Stimulated activated effector memory CD8-positive, alpha-beta T cell treated with anti-CD3 and anti-CD28 coated beads, Interleukin-12 subunit alpha, Interleukin-12 subunit beta, amount 100 ng/mL, for 72 hours (primary cell): ENCODE results near the gene TSPO.
A peak's percentile ranks its signal among the peaks of the same experiment; 100 is the strongest.
"Not testable (repeated sequence)": the region's sequence is repeated elsewhere in the genome, so short reads cannot be mapped to it uniquely, and the experiment has no call there.

Experiments
- ATAC-seq: fragments of 150-1000 bp; cut with Tn5 transposase; 2 replicates; pipeline ENCODE4 v1.10.0; 2021
- DNase-seq, 2 donors: peaks; one replicate each; pipeline ENCODE4 v3.0.0; 2021 to 2022; ENCODE audit warnings: low spot score in 2 of 2
- H3K27ac Mint-ChIP-seq: one replicate; pipeline ENCODE4 v1.8.0; 2022; ENCODE audit warnings: mild to moderate bottlenecking, mixed read lengths
- H3K36me3 Mint-ChIP-seq: one replicate; pipeline ENCODE4 v1.8.0; 2022; ENCODE audit warnings: mild to moderate bottlenecking, mixed read lengths
- H3K4me1 Mint-ChIP-seq: one replicate; pipeline ENCODE4 v1.8.0; 2022; ENCODE audit warnings: mixed read lengths
- H3K4me3 Mint-ChIP-seq: one replicate; pipeline ENCODE4 v1.8.0; 2022; ENCODE audit warnings: mild to moderate bottlenecking, mixed read lengths
- H3K9me3 Mint-ChIP-seq: one replicate; pipeline ENCODE4 v1.8.0; 2022; ENCODE audit warnings: mixed read lengths

TSPO gene

DNA sequence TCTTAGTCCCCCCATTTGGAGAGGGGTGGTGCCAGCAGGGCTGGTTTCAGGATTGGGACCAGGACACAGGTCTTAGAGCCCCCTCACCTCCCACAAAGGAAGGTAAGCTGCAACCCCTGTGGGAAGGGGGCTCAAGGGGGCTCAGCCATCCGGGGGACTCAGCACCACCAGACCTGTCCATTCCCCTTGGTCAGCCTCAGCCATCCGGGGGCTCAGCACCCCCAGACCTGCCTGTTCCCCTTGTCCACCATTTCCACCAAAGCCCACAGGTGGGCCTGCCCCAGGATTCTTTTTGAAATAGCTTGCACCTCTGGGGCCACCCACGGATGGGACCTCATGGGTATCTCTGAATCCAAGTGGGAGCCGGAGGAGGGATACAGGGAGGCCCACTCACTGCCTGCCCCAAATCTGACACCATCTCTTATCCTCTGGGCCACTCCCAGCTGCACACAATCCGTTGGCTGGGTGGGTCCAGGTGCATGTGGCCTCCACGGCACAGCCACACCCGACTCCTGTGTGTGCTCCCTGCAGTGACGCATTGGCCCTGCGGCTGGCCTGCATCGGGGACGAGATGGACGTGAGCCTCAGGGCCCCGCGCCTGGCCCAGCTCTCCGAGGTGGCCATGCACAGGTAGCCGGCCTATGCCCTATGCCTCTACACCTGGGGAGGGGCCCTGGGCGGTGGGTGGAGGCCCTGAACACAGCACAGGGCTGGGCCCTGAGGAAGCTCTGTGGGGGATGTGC lies 24.0 kb upstream of the TSPO start:
- no peak overlapping the region for H3K4me3 Mint-ChIP-seq

GRCh38 chr22:43128116-43128515 lies 23.2 kb upstream of the TSPO start:
- Mint-ChIP-seq H3K36me3 (peaks cover 12% of the 10 kb centered on the region), H3K9me3 (no peaks in the 10 kb centered on the region), H3K4me1 (no peaks in the 10 kb centered on the region), H3K4me3 (no peak overlapping the region), H3K27ac (no peak overlapping the region)
- no peak for ATAC-seq
- DNase-seq = no peak

More for the DNA sequence above, 24.0 kb upstream of the TSPO start:
- H3K4me1 Mint-ChIP-seq = no peaks in the 10 kb centered on the region
- peaks cover 4% of the 10 kb centered on the region for H3K36me3 Mint-ChIP-seq
- H3K27ac Mint-ChIP-seq = peak overlapping the region; percentile 43
- H3K9me3 Mint-ChIP-seq = no peaks in the 10 kb centered on the region
- DNase-seq (no peak), ATAC-seq (no peak)

DNA sequence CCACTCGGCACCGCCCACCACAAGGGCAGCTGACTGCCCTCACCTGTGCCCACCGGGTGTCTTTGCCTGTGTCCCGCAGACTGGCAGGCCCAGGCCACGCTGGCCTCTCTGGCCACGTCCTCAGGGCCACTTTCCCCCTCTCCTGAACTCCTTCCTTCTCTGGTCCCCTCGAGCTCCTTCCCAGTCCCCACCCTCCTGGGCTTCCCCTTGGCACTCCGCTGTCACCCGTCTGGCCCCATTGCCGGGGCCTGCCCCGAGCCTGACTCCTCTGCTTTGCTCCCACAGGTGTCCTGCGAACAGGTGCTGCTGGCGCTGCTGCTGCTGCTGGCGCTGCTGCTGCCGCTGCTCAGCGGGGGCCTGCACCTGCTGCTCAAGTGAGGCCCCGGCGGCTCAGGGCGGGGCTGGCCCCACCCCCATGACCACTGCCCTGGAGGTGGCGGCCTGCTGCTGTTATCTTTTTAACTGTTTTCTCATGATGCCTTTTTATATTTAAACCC lies 22.4 kb upstream of the TSPO start:
- no peak overlapping the region for H3K27ac Mint-ChIP-seq
- no peak overlapping the region for H3K4me3 Mint-ChIP-seq
- DNase-seq (no peak), ATAC-seq (no peak)
- H3K9me3 Mint-ChIP-seq = no peaks in the 10 kb centered on the region
- H3K36me3 Mint-ChIP-seq = peaks cover 21% of the 10 kb centered on the region
- H3K4me1 Mint-ChIP-seq = no peaks in the 10 kb centered on the region

GRCh38 chr22:43129426-43130425 lies 21.6 kb upstream of the TSPO start:
- Mint-ChIP-seq H3K4me3 (no peak overlapping the region), H3K27ac (no peak overlapping the region), H3K4me1 (no peaks in the 10 kb centered on the region), H3K36me3 (peaks cover 28% of the 10 kb centered on the region), H3K9me3 (no peaks in the 10 kb centered on the region)
- DNase-seq (no peak), ATAC-seq (no peak)

- no peak for ATAC-seq
- Mint-ChIP-seq H3K4me3 (no peak overlapping the region), H3K4me1 (no peaks in the 10 kb centered on the region), H3K36me3 (peaks cover 33% of the 10 kb centered on the region), H3K27ac (no peak overlapping the region), H3K9me3 (no peaks in the 10 kb centered on the region)
- DNase-seq = no peak
Observed at GRCh38 chr22:43131773-43132501, 19.4 kb upstream of the TSPO start.

DNA sequence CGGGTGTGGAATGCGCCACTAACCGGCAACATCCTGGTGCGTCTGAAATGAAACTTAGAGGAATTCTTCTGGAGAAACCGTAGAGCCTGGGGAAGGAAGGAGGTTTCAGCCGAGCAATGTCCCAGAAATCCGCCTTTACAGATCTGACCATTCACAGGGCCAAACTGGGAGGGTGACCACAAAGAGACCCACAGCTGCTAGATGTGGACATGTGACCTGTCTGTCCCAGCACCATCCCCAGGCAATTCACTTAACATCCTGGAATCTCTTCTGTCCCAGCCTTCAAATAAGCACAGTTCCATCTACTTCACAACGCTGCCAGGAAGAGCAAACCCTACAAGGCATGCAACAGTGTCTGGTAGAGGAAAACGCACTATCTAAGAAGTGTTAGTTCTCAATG lies 18.0 kb upstream of the TSPO start:
- ATAC-seq (no peak), DNase-seq (no peak)
- Mint-ChIP-seq H3K9me3 (no peaks in the 10 kb centered on the region), H3K4me1 (no peaks in the 10 kb centered on the region), H3K36me3 (peaks cover 43% of the 10 kb centered on the region), H3K27ac (no peak overlapping the region), H3K4me3 (no peak overlapping the region)

GRCh38 chr22:43134553-43134952 lies 16.8 kb upstream of the TSPO start:
- no peak overlapping the region for H3K27ac Mint-ChIP-seq
- H3K4me3 Mint-ChIP-seq = no peak overlapping the region
- peaks cover 43% of the 10 kb centered on the region for H3K36me3 Mint-ChIP-seq

DNA sequence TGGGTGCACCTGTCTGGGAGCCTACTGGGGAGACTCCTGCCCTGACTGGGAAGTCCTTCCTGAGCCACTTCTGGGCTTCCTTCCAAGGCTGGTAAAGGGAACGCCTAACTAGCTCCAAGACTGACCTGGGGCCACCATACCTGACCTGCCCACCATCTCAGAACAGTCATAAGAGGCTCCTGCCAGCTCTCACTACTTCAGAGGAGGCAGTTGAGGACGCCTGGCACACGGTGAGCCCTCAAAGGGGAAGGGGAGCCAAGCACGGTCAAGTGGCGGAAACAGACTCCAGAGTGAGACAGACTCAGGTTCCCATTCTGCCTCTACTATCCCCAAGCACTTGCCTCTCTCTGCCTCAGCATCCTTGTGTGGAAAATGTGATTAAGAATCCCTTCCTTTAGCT lies 15.8 kb upstream of the TSPO start:
- no peaks in the 10 kb centered on the region for H3K9me3 Mint-ChIP-seq
- no peaks in the 10 kb centered on the region for H3K4me1 Mint-ChIP-seq
- DNase-seq = no peak
- no peak for ATAC-seq
- no peak overlapping the region for H3K4me3 Mint-ChIP-seq
- H3K27ac Mint-ChIP-seq = no peak overlapping the region
- peaks cover 51% of the 10 kb centered on the region for H3K36me3 Mint-ChIP-seq

More at GRCh38 chr22:43134553-43134952, 16.8 kb upstream of the TSPO start:
- ATAC-seq = no peak
- no peak for DNase-seq
- H3K4me1 Mint-ChIP-seq = no peaks in the 10 kb centered on the region
- H3K9me3 Mint-ChIP-seq = no peaks in the 10 kb centered on the region

- ATAC-seq (peak; percentile 74), DNase-seq (peak; percentile 28 to 55)
- Mint-ChIP-seq H3K4me1 (no peaks in the 10 kb centered on the region), H3K27ac (no peak overlapping the region), H3K9me3 (no peaks in the 10 kb centered on the region), H3K4me3 (no peak overlapping the region), H3K36me3 (peaks cover 52% of the 10 kb centered on the region)
Observed at GRCh38 chr22:43136255-43136654, 15.1 kb upstream of the TSPO start.

- Mint-ChIP-seq H3K27ac (no peak overlapping the region), H3K36me3 (peaks cover 52% of the 10 kb centered on the region), H3K4me3 (no peak overlapping the region), H3K4me1 (peaks cover 3% of the 10 kb centered on the region), H3K9me3 (no peaks in the 10 kb centered on the region)
- ATAC-seq (no peak), DNase-seq (no peak)
Observed at GRCh38 chr22:43136801-43137200, 14.6 kb upstream of the TSPO start.

DNA sequence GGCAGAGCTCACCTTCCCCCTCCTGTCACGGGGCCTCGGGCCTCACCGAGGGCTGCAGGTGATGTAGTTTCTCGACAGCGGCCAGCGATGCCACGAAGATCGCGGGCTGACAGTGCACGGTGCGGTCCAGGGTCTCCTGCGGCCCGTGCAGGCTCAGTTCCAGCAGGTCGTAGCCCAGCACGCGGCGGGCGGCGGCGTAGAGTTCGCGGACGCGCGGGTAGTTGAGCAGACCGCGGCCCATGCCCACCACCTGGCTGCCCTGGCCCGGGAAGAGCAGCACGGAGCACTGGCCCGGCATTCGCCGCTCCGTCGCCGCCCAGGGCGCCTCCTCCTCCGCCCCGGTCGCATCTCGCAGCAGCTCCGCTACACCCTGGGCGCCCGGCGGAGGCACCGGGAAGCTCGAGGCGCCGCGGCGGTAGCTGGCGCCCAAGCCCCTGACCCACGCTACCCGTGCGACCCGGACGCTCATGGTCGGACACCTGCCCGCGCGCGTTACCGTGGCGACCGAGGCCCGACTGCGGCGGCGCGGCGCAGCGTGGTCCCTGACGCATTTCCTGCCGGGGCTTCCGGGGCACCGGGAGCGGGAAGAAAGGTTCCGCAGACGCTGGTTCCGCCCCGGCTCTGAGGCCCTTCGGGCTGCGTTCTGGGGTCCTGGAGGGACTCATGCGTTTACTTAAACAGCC lies 8.3 kb upstream of the TSPO start, which contains the start of gene MCAT:
Gene MCAT (minus strand): TSS at position 519 of the 683 bp plus-strand sequence. CDS start 50 bp downstream, at position 469.
- Mint-ChIP-seq H3K4me3 (peak within 1 kb of the TSS; percentile 85), H3K36me3 (peaks cover 11% of the 10 kb centered on the region), H3K9me3 (no peaks in the 10 kb centered on the region), H3K4me1 (peaks cover 26% of the 10 kb centered on the region), H3K27ac (peak within 1 kb of the TSS; percentile 86)
- ATAC-seq (peak; percentile 90), DNase-seq (peak; percentile 76 to 92)

GRCh38 chr22:43144949-43145348 lies 6.4 kb upstream of the TSPO start:
- Mint-ChIP-seq H3K4me1 (peaks cover 26% of the 10 kb centered on the region), H3K36me3 (peaks cover 7% of the 10 kb centered on the region), H3K9me3 (no peaks in the 10 kb centered on the region), H3K27ac (no peak overlapping the region), H3K4me3 (no peak overlapping the region)
- ATAC-seq (no peak), DNase-seq (no peak)

DNA sequence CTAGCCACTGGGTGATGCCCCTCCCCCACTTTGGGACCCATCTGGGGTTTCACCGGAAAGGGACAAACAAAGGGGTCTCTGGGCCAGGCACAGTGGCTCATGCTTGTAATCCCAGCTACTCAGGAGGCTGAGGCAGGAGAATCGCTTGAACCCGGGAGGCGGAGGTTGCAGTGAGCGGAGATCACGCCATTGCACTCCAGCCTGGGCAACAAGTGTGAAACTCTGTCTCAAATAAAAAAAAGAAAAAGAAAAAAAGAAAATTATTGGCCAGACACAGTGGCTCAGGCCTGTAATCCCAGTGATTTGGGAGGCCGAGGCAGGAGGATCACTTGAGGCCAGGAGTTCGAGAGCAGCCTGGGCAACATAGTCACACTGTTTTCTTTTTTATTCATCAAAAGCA lies 6.0 kb upstream of the TSPO start:
- peaks cover 26% of the 10 kb centered on the region for H3K4me1 Mint-ChIP-seq
- H3K9me3 Mint-ChIP-seq, H3K4me3 Mint-ChIP-seq, H3K36me3 Mint-ChIP-seq, DNase-seq, H3K27ac Mint-ChIP-seq, ATAC-seq: not testable (repeated sequence)

DNA sequence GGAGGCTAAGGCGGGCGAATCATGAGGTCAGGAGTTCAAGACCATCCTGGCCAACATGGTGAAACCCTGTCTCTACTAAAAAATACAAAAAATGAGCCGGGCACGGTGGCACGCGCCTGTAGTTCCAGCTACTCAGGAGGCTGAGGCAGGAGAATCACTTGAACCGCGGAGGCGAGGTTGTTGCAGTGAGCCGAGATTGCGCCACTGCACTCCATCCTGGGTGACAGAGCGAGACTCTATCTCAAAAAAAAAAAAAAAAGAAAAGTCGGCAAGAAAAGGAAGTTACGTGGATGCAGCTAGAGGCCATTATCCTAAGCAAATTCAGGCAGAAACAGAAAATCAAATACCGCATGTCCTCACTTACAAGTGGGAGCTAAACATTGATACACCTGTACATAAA lies 5.0 kb upstream of the TSPO start:
- not testable (repeated sequence) for H3K4me3 Mint-ChIP-seq, ATAC-seq, H3K9me3 Mint-ChIP-seq, H3K36me3 Mint-ChIP-seq, H3K27ac Mint-ChIP-seq, DNase-seq
- peaks cover 35% of the 10 kb centered on the region for H3K4me1 Mint-ChIP-seq
